HEK293 (cell line): Measurements from ENCODE around the gene MTMR3.

ENCODE experiments used
- ZNF76 ChIP-seq: fragments of 450-650 bp; formaldehyde crosslinking; IDR thresholded peaks from 2 replicates; pipeline ENCODE4; 2016; ENCODE audit warnings: low read depth, missing biosample characterization, missing genetic modification characterization, borderline replicate concordance
- TF ChIP-seq, protein P1 (sequence below): fragments of 450-650 bp; formaldehyde crosslinking; IDR thresholded peaks from 2 replicates; pipeline ENCODE4 v1.5.1; 2016; ENCODE audit warnings: missing biosample characterization, missing genetic modification characterization

DNA sequence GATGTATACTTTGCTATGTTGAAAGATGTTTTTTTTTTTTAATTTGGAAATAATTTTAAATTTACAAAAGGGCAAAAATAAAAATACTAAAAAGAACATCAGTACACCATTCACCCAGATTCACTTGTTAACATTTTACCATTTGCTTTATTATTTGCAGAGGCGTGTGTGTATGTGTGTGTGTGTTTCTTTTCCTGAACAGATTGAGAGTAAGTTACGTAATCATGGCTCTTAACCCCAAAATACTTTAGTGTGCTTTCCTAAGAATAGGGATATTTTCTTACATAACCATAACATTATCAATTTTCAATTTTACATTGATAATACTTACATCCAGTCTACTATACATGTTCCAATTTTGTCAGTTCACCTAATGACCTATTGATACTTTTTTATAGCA is 105.7 kb downstream of the MTMR3 start:
- no peak for TF ChIP-seq ZNF76 (tag by site-specific recombination)
- TF ChIP-seq, protein P1, sequence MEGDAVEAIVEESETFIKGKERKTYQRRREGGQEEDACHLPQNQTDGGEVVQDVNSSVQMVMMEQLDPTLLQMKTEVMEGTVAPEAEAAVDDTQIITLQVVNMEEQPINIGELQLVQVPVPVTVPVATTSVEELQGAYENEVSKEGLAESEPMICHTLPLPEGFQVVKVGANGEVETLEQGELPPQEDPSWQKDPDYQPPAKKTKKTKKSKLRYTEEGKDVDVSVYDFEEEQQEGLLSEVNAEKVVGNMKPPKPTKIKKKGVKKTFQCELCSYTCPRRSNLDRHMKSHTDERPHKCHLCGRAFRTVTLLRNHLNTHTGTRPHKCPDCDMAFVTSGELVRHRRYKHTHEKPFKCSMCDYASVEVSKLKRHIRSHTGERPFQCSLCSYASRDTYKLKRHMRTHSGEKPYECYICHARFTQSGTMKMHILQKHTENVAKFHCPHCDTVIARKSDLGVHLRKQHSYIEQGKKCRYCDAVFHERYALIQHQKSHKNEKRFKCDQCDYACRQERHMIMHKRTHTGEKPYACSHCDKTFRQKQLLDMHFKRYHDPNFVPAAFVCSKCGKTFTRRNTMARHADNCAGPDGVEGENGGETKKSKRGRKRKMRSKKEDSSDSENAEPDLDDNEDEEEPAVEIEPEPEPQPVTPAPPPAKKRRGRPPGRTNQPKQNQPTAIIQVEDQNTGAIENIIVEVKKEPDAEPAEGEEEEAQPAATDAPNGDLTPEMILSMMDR: no peak
